NOMO-1 (cell line): ENCODE results near the gene SERPINA12.

Experiments
- DNase-seq, 2 experiments: peaks; one replicate each; lab custom pipeline; 2025; ENCODE audit not compliant: unreplicated experiment in 2 of 2; lab: John Stamatoyannopoulos, UW

The SERPINA12 gene

GRCh38 chr14:94509356-94509755 is at the start of gene SERPINA12:
Gene SERPINA12 (minus strand): TSS chr14:94509469. CDS start chr14:94498397, 11,072 bp downstream.
- no peak for DNase-seq

- no peak for DNase-seq
These were observed 49.6 kb upstream of the SERPINA12 start for GRCh38 chr14:94558842-94559241.

DNA sequence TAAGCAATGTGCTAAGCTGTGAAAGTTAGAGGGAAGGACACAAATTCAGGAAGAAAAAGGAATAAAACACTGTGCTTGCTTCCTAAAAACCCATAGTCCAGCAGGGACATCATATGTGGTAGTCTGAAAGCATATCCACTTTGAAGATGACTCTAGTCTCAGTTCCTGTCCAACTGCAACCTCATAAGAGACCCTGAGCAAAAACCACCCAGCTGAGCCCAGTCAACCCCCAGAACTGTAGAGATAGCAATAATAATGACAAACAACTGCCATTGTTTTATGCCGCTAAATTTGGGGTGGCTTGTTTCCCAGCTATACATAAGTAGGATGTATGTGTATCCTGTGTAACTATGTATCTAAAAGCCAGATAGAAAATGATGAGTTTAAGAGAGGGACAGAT is 48.1 kb upstream of the SERPINA12 start:
- DNase-seq, result no peak

DNA sequence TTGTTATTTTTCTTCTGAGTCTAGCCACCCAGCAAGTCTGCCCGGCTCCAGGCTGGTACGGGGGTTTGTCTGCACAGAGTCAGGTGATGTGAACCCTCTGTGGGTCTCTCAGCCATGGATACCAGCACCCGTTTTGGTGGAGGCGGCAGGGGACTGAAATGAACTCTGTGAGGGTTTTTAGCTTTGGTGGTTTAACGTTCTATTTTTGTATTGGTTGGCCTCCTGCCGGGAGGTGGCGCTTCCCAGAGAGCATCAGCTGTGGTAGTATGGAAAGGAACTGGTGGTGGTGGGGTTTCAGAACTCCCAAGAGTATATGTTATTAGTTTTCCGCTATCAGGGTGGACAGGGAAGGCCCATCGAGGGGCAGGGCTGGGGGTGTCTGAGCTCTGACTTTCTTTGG is 46.7 kb upstream of the SERPINA12 start:
- DNase-seq, result no peak

DNA sequence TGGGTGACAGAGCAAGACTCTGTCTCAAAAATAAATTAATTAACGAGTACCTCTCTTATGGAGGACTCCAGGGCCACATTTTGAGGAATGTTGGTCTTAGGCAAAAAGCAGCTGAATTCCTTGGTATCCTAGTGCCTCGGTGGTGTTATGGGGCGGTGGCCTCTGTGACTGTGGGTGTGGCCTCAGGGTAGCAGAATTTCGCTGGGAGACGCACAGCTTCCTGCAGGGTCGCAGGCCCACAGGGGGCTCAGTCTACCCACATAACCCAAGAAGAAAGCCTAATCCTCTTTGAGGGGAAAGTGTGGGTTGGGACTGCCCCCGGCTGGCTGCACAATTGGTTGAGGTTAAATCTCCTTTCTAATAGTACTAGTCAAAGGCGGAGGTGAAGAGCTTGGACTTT is 40.8 kb upstream of the SERPINA12 start:
- DNase-seq, result no peak

- peak in 1 of 2 experiments; percentile 1 for DNase-seq
These were observed 40.0 kb upstream of the SERPINA12 start for GRCh38 chr14:94548999-94549985.

DNA sequence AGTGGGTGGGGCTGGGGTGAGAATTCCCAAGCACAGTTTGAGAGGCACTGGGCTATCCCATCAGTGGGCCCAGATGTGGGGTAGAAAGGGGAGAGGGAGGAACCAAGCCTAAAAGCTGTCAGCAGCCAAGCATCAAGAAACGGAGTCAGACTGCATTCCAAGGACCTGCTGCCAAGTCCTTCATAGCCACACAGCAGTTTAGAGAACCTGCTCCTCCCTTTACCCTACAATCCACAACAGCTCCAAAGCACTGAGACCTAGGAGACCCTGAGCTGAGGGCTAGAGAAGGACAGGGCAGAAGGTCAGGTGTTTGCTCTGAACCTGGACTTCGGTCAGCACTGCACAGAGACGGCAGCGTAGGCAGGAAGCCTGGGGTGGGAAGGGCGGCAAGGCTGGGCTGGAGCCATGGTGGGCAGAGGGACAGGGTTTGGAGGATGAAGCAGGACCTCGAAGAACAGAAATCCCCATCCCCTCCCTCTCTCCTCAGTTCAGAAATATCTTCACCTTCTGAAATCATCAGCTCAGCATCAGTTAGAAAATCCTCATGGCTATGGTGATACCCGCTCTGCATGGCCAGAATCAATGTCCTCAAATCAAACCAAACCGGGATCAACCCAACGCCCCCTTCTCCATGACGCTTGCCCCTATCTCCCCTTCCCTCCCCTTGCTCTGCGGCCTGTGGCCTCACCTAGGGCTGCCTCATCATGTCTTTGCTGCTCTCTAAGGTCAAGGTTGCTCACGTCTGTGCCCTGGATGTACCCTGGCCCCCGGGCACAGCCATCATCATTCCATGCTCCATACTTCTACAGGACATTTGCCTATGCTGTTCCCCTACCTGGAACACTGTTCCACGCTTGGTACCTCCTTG is 39.1 kb upstream of the SERPINA12 start:
- no peak for DNase-seq

- no peak for DNase-seq
These were observed 38.5 kb upstream of the SERPINA12 start for GRCh38 chr14:94547726-94548125.

- DNase-seq, result no peak
These were observed 37.9 kb upstream of the SERPINA12 start for GRCh38 chr14:94547151-94547680.

- DNase-seq, result no peak
These were observed 36.0 kb upstream of the SERPINA12 start for GRCh38 chr14:94545131-94545841.

- DNase-seq, result no peak
These were observed 35.5 kb upstream of the SERPINA12 start for GRCh38 chr14:94544726-94545125.

GRCh38 chr14:94543449-94544124 is 34.3 kb upstream of the SERPINA12 start:
- DNase-seq, result no peak

GRCh38 chr14:94542811-94543440 is 33.7 kb upstream of the SERPINA12 start:
- no peak for DNase-seq

DNA sequence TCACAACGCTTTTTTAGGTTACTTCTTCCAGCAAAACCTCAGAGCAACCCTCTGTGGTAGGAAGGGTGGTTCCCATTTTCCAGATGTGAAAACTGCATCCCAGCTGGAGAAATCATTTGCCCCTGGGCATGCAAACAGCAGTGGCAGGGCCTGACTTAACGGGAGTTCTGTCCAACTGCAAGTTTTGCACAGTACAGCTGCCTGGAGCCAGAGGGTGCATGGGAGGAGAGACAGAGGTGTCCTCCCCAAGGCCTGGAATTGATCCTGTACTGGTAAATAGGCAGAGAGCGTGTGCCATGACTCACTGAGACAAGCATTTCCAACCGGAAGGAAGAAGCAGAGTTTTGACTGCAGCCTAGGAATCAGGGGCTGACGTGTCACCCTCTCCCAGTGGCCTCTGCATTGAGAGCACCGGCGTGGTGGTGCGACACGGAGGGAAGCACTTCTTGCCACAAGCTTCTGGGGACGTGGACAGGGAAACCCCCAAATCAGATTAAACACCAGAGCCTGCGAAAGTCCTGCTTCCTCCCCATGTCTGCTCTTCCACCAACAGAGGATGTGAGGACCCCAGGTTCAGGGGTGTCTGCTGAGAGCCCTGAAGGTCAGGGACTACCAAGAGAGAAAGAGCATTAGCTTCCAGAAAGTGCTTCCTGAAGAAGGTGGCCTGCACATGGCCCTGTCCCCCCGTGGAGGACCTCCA is 33.0 kb upstream of the SERPINA12 start:
- no peak for DNase-seq

DNA sequence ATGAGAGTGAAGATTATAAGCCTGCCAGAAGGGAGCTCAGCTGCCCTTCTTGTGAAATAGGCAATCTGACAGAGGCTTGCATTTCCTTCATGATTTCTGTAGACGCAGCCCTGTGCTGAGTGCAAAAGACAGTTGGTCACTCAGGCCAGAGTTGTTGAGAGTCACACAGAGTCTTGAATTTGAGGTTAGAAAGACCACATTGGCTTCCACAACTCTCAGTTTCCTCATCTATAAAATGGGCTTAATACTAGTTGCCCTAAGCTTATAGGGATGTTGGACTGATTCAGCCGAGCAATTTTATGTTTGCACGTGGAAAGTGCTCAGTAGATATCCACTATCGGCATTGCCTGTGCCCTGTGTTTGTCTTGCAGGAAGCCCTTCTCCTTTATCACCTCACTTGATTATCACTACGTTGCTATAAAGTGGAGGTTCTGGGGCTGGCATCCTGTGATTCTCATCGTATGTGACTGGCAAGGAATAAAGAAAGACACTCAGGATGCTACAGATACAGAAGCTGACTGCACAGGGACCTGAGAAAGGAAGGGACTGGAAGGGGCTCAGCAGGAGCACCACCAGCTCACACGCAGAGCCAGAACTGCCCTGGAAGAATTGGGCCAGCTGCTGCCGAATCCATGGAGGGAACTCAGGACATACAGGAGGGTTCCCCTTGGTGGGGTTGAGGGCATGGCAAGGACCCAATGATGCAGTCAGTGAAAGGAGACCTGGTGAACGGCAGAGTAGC is 32.1 kb upstream of the SERPINA12 start:
- DNase-seq, result no peak

DNA sequence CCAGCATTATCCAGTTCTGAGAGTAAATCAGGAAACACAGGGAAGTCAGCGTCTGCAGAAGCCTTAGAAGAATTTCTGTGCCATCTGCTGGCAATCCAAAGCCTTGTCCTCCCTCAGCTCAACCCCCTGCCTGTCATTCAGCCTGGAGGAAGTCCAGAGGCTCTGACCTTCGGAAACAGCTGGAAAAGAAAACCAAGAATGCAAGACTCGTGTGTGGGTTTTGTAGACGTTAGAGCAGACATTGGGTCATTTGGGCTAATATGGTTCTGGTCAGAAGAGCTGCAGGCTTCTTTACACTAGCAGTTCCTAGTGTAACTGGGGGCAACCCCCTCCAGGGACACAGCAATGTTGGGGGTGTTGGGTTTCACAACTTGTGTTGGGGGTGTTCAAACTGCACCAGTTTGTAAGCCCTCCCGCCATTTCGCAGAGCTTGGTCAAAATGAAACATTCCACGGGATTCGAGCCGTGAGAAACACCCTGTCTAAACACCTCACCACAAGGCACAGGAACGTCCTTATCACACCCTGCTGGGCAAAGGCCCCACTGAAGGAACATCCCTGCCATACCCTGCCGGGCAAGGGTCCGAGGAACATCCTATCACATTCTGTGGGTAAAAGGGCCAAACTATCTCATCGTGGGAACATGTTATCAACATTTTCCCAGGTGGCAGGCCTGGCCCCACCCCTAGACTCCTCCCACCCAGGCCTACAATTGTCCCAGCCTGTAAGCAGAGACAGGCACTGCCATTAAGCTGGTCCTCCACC is 30.9 kb upstream of the SERPINA12 start:
- DNase-seq, result no peak

DNA sequence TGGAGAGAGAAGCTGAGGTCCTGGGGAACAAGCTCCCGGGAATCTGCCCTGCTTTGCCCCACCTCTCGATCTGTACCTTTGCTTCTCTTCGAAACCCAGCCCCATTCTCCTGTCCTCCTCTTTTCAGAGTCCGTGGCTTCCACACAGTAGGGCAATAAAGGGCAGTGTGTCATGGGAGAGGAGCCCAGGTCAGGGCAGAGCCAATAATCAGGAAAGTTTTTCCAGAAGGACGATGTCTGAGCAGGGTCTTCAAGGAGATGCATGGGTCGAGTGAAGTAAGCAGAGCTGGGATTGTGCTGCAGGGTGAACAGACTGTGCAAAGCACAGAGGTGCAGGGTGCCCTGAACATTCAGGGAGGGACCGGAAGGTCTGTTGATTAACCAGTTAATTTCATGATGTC is 29.9 kb upstream of the SERPINA12 start:
- no peak for DNase-seq
